A673 (cell line): Measurements from ENCODE around the gene CMPK2.

Source experiments
- EZH2 ChIP-seq: fragments of 200-600 bp; sonication (generic); IDR thresholded peaks from 2 replicates; pipeline ENCODE4 v1.6.1; 2017; ENCODE audit warnings: borderline replicate concordance, low read depth, mild to moderate bottlenecking, mixed read lengths, antibody characterized with exemption, low read length; ENCODE audit not compliant: poor library complexity, severe bottlenecking
- TF ChIP-seq, protein P1 (sequence below): fragments of 300-800, 200-600 bp; sonication (generic); conservative IDR thresholded peaks from 2 replicates; pipeline ENCODE4 v1.5.1; 2017; ENCODE audit warnings: low read depth, mild to moderate bottlenecking, antibody characterized with exemption, low read length, moderate library complexity, mixed read lengths

DNA sequence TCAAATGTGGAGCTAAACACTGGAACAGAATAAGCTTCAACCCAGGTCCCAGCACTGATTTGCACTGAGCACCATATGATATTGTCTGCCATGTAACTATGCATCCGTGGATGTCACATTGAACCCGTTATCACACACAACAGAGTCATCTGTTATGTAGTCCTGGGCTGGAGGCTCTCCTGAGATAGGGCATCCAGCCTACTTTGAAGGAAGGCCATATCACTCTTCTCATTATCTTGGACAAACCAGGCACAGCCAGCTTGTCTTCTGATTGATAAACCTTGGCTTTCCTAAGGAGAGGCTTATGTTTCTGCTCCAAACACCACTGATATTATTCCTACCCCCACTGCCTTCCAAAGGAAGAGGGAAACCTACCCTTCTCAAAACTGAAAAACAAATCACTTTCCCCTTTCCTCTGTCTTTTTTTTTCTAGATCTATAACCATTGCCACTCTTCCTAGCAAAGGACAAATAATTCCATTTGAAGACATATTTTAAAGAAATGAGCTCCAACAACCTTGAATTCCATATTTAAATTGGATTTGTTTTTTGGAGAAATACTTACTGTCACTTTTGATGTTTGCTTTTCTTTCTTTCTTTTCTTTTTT lies 28.3 kb upstream of the CMPK2 start:
- TF ChIP-seq, protein P1, sequence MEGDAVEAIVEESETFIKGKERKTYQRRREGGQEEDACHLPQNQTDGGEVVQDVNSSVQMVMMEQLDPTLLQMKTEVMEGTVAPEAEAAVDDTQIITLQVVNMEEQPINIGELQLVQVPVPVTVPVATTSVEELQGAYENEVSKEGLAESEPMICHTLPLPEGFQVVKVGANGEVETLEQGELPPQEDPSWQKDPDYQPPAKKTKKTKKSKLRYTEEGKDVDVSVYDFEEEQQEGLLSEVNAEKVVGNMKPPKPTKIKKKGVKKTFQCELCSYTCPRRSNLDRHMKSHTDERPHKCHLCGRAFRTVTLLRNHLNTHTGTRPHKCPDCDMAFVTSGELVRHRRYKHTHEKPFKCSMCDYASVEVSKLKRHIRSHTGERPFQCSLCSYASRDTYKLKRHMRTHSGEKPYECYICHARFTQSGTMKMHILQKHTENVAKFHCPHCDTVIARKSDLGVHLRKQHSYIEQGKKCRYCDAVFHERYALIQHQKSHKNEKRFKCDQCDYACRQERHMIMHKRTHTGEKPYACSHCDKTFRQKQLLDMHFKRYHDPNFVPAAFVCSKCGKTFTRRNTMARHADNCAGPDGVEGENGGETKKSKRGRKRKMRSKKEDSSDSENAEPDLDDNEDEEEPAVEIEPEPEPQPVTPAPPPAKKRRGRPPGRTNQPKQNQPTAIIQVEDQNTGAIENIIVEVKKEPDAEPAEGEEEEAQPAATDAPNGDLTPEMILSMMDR, result no peak
- TF ChIP-seq EZH2, result no peak
